Globus pallidus (tissue), 1 donor: ENCODE data around the gene C11orf98.
"Not testable (repeated sequence)": the region's sequence is repeated elsewhere in the genome, so short reads cannot be mapped to it uniquely, and the experiment has no call there.

ENCODE experiments used
- DNase-seq: peaks from one replicate; pipeline ENCODE4 v3.0.0-alpha.2; 2015; ENCODE audit warnings: low spot score

C11orf98 gene

DNA sequence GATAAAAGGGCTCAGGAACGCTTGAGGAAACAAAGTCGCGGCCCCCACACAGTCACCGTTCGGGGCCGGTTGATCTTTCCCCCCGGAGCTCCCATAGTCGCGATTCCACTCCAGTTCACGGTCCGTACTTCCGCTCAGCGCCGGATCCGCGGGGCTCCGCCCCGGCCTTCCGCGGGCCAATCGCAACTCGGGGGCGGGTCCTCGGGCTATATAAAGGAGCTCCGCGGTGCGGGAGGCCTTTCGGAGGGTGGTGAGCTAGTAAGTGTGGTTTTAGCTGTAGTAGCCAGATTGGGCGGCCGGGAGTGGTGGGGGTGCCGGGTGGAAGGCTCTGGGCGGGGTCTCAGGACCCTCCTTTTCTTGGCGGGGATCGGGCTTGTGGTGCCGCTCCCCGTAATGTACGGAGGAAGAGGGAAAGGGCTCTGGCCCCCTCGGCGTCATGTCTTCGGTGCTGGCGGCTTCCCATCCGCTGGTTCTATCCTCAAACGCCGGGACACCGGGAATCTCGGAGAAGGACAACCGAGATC is at the start of gene C11orf98, which contains the start of gene CSKMT:
Gene C11orf98, minus strand, starts transcription at position 136 of the 524 bp plus-strand sequence. Its CDS starts 41 bp downstream, at position 95.
Gene CSKMT, plus strand, starts transcription at position 238 of the 524 bp plus-strand sequence. CDS start 568 bp downstream, outside the sequence.
- peak; percentile 93 for DNase-seq

DNA sequence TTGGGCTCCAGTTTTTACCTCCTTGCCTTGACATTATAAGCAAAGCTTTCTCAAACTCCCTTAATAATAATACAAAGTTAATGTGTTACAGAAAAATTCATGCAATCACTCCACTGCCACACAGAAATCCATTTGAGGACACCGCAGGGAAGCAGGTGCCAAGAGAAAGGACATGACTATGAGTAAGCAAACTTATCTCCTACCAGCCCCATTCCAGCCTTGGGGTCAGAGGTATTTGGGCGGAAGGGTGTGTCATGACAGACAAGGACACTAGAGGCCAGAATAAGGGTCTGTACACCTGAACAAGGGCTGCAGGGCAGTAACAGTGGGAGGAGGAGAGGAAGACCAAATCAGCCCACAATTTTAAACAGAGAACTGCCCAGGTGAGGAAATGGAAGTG is 48.3 kb upstream of the C11orf98 start:
- DNase-seq = no peak

DNA sequence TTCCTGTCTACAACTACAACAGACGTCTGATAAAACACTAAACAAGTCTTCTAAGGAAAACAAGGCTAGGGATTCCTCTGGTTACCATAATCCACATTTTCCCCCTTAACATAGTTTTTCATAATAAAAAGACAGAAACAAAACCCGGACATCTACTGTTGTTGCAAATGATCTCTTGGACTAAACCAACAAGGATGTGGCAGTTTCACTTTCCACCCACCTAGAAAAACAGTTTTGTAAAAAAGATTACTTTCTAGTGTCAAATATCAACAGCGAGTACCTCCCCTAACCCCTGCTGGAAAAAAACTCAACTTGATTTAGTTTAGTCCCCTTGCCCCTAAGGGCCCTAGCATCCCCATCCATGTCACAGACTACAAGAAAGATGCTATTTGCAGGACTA is 47.9 kb upstream of the C11orf98 start:
- DNase-seq = no peak

DNA sequence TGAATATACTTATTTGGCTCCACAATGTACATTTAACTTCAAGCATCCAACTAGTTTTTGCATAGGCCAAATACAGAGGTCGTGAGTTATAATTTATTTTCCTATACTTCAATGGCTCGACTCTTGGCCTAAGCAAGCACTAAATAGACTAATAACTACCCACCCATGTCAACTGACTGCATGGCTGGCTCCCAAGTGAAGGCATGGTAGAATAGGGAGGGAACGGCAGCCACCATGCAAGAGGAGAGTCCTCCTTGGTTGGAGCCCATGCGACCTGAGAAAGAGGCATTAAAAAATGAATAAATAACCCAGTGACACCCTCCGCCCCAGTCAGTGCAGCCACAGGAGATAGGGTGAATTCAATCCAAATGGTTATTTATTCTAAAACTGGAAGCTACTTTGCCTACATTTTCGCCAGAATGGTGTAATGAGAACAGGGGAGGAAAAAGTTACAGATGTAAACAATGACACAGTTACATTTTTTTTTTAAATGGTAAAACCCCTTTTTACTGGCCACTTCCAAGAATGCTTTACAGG is 47.3 kb upstream of the C11orf98 start:
- no peak for DNase-seq

DNA sequence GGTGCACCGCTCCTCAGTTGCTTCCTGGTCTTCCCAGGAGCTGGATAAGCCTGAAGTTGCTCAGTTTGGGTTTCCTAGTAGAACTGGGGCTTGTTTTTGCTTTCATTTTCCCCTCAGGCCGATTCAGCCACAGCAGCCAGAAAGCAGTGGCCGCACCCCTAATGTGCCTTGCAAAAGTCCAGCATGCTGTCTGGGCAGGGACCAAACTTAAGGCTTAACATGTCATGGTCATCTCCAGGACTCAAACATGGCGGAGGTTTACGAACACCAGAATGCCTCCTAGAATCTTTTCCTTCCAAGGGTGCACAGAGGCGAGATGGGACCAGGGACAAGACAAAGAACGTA is 45.0 kb upstream of the C11orf98 start:
- no peak for DNase-seq

DNA sequence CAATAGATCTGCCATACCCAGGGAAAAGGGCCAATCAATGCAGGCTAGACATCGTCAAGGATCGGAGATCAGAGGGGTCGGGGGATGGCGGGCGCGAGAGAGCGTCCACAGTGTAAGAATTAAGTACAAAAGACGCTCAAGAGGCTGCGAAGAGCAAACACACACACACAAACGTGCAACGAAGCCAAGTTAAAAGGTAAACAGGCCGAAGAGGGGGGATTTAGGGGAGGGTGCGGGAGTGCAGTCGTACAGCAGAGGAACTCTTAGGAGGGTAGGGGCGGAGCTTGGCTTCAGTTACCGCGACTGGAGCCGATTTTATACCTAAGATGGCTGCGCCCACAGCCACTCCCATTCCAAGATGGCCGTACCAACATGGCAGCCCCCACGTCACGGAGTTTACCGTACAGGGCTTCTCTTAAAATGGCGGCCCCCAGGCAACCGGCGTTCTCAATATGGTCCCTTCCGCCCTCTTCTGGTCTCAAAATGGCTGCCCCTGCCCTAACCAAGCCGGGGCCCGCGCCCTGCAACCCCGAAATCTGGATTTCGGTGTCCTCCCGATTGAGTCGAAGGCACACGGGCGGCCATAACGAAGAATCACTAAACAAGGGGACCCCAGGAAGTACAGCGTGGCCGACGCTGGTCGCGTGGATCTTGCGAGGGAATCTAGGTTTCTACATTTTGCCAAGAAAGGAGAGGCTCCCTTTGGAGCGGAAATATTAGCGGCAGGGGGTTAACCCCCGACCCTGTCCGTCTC is 44.4 kb upstream of the C11orf98 start:
- DNase-seq = peak; percentile 99

DNA sequence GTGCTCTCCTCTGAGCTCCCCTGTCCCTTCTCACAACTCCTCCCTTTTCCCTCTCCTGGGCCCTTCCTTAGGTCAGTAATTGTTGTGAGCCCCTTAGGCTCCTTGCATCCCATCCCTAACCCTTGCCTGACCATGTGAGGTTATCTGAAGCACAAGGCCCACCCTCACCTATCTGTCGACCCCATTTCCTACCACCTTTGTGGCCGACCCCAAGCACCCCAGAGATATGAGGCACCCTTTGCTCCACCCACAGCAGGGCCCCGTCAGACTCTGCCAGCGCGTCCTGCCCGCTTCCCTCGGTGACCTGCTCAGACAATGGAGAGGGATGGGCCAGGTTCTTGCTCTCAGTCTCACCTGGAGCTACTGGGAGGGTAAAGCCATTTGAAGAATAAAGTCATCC is 43.8 kb upstream of the C11orf98 start:
- DNase-seq = no peak

DNA sequence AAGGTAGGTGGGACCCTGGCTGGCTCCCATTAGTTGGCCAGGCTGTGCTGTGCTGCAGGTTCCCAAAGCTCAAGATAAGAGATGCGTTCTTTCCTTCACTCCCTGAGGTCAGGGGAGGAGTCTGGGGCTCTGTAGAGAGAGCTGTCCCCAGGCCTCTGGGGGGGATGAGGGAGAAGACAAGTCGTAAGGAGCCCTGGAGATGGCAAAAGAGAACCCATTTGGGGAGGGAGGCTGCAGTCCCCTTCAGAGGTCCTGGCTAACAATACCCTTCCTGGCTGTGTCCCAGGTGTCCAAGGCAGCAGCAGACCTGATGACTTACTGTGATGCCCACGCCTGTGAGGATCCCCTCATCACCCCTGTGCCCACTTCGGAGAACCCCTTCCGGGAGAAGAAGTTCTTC is 43.4 kb upstream of the C11orf98 start:
- DNase-seq = no peak

DNA sequence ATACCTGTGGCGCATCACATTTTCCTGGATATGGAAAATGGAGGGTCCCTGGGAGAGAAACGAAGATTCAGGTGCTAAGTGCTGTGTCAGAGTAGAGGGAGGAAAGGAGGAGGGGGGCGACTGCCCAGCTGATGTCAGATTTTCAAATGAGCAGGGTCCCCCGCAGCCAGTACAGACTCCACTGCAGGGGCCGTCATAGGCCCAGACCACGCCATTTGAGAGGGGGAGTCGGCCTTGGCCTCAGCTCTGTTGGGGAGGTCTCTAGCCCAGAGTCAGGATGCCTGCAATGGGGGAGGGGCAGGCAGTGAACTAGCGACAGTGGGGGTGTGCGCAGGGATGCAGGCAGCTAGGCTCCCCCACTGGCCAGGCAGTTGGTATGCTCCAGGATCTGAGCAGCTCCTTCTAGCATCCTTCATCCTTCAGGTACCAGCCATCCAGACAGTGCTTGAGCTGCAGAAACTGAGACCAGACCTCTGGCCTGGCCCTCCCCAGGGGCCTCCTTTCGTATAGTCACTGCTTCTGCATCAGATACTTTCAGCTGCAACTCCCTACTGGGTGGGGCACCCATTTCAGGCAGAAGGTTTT is 42.4 kb upstream of the C11orf98 start, which contains the start of the genes BSCL2 and GNG3:
Gene BSCL2, minus strand, starts transcription at position 148 of the 585 bp plus-strand sequence. CDS start 229 bp downstream, outside the sequence.
Gene GNG3, plus strand, starts transcription at position 400 of the 585 bp plus-strand sequence. CDS start 620 bp downstream, outside the sequence.
- peak; percentile 63 for DNase-seq

DNA sequence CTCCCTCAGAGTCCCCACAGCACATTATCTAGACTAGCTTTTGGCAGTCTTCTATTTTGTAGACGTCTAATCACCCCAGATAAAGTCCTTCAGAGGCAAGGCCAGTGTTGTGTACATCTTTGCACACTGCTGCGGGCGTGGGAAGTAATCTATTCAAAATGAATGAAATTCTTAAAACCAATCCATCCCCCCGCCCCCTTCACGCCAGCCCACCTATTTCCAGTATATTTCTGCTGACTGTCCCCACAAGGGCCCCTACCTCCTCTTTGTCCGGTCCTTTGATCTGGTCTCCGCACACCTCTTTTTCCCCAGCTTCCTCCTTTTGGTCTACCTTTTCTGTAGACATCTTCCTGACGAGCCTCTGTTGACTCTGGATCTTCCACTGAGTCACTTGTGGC is 41.8 kb upstream of the C11orf98 start:
- DNase-seq = no peak

DNA sequence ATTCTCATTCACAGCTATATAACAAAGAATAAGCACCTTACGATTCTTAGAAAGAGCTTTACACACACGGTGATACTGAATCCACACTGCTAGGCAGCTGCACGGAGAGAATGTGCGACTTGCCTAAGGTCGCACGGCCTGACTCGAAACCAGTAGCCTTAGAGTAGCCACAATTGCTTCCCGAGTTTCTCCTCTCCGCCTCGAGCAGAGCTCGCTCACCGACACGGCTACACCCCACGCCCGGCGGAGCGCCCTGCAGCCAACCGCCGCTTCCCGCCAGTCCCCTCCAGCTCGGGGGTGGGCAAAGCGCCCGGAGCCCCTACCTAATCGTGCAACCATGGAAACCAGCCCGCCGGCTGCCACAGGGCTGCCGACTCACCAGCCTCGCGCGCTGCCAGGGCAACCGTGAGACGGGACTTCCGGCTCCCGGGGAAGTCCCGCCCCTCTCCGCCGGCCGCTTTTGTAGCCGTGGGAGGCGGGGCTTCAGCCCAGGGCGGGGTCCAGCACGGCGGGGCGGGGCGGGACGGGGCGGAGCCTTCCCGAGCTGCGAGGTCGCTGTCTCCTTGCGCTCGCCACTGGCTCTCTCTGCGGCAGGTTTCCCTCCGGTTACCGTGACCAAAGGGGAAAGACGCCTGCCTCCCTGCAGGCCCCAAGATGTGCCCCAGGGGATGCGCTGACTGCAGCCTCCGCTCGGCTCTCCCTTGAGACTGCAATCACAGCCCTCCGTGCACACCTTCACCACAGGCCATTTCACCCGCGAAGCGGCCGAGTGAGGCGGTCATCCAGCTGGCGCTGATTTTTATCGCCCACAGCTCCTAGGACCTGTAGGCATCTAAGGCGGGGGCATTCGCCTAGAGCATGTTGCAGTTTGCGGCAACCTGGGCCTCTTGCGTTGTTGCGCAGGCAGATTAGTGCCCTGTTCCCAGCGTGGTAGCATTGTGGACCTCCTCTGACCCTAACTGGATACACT is 41.2 kb upstream of the C11orf98 start:
- peak; percentile 93 for DNase-seq

DNA sequence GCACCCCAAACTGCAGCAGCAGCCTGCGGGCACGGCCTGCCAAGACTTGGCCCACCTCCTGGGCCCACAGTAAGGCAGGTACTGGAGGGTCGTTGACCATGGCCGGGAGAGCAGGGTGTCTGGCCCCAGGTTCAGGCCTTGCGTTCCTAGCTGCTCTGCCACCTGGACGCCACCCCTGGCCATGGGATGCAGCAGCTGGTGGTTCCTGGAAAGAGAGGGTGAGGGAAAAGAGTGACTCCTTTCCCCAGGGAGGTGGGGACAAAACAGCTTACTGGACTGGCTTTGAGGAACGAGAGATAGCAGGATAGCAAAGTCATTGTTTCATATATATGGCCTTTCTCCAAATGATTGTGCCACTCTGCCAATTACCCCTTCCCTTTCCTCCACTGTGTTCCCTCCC is 40.4 kb upstream of the C11orf98 start:
- DNase-seq = no peak

DNA sequence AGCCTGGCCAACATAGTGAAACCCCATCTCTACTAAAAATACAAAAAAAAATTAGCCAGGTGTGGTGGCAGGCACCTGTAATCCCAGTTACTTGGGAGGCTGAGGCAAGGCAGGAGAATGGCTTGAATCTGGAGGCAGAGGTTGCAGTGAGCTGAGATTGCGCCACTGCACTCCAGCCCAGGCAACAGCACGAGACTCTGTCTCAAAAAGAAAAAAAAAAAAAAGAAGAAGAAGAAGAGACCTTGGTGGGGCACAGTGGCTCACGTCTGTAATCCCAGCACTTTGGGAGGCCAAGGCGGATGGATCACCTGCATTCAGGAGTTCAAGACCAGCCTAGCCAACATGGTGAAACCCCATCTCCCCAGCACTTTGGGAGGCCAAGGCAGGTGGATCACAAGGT is 38.9 kb upstream of the C11orf98 start:
- not testable (repeated sequence) for DNase-seq

DNA sequence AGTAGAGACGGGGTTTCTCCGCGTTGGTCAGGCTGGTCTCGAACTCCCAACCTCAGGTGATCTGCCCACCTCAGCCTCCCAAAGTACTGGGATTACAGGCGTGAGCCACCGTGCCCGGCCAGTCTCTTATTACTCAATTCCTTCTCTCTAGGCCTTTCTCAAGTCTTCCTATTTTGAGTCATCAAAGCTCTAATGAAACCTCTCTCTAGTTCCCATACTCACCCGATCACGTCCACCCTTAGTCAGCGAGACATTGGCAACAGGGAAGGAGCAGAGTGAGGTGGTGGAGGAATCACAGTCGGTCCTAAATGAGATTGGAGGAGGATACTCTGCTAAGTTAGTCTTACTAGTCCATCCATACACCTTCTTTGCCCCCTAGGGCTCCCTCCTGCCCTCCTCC is 37.2 kb upstream of the C11orf98 start:
- no peak for DNase-seq

DNA sequence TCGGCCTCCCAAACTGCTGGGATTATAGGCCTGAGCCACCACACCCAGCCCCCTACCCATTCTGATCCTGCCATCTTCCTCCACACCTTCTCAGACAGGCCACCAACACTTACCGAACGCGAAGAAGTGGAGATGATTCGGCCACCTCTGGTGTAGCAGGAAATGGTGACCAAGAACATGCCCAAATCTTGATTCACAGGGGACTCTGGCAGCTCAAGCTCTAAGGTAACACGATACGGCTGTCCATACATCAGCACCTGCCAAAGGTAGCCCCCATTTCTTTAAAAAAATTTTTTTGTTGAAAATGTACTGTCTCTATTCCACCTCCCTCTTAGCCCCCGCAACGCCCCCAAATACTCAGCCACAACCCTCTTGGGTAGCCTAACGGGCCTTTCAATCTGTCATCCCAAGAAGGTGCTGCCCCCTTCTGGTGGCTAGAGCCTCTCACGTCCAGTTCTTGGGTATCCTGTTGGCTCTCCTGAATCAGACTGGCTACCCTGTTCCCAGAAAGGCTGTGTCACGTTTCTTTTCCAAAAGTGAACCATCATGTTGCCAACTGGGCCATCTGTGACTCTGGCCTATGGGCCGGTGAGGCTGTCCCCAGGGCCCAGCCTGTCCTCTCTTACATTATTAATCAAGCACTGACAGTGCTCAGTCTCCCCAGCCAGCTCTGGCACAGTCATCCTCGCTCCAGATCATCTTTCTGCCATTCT is 29.6 kb upstream of the C11orf98 start:
- peak; percentile 77 for DNase-seq

DNA sequence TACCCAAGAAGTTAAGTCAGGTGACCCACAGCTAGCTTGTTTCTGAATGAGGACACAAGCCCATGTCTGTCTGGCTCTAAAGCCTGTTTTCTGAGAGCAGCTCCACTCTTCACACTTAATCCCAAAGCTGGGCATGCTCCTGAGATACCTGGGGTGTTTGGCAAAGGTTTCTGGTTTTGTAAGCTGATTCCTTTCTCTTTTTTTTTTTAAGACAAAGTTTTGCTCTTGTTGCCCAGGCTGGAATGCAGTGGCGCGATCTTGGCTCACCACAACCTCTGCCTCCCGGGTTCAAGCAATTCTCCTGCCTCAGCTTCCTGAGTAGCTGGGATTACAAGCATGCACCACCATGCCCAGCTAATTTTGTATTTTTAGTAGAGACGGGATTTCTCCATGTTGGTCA is 28.6 kb upstream of the C11orf98 start:
- not testable (repeated sequence) for DNase-seq

DNA sequence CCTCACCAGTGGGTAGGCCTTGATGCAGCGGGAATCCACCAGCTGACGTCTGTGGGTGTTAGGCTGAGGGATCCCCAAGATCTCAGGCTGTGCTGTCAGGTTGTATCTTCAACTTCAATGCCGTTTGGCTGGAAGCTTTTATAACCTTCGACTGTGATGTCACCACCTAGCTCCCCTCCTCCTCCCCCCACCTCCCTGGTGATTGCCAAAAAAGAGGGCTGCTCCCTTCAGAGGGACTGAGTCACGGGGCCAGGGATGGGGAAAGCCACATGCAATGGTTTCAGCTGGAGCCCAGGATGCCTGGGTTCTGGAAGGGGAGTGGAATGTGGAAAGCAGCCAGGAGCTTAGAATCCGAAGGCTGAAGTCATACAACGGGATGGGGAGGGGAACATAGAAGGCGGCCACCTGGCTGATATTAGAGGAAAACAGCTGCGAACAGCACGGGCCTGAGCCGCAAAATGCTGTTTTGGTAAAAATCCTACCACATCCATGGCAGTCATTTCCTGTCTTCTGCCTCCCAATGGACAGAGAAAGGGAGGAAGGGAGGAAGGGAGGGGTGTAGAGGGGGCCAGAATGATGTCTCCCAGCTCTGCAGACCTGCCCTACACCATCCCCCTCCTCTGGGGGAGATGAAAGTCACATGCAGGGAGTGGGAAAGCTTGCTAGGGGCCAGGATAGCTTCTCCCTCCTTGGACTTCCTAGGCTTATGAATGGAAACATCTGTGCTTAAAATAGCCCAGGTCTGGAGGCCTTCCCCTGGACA is 24.6 kb upstream of the C11orf98 start, which contains the start of gene LRRN4CL:
Gene LRRN4CL, minus strand, starts transcription at position 110 of the 763 bp plus-strand sequence. CDS start 1,022 bp downstream, outside the sequence.
- no peak for DNase-seq

DNA sequence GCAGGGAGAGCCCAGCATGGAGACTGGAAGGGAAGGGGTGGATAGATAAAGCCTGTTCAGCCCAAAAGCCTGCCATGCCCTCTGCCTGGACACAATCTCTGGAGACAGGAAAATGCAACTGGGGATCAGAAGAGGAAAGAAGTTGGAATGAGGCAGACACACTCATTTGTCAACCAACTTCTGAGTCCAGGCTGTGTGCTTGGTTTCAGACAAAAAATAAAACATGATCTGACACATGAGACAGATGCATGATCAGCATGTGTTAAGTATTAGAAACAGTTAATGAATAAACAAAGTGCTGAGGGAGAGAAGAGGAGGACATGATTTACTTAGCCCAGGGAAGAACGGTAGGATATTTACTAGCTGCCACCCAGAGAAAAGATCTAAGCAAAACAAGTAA is 23.5 kb upstream of the C11orf98 start:
- no peak for DNase-seq

DNA sequence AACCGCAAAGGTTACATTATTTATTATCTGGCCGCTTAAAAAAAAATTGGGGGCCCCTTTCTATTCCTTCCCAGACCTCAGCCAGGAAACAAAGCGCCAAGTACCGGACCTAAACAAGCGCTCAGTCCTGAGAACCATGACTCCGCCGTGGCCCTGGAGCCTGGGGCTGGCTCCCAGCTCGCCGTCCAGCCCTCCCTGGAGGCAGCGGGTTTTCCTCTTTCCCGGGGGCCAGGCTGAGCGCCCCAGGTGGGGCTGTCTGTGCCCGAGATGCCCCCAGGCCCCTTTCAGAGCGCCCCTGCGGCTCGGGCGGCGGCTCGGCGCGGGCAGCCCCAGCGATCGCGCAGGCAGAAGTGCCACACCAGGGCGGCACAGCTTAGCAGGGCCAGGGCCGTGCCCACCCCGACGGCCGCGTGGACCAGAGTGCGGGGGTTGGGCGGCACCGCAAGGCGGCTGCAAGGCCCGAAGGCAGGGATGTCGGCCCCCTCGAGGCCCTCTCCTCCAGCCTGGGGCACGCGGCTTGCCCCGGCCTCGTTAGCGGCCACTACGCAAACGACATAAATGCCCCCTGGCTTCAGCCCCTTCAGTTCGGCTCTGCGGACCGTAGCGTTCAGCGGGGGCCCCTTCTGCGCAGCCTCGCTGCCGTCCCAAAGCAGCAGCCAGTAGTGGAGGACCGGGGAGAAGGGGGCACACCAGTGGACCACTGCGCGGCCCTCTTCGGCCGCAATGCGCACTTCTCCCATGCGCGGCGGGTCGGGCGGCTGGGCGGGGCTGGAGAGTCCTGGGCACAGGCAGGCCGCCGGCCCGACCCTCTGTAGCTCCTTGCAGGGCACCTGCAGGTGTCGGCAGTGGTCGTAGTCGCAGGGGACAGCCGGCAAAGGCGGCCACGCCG is 22.7 kb upstream of the C11orf98 start:
- no peak for DNase-seq
